SJCRH30 (cell line): ENCODE results near the gene IER5. TPM values are rescaled to one million over a fixed set of nuclear protein-coding genes. Genes with fewer than 3 reads are reported as not detected.

Experiments
- DNase-seq, 2 experiments: peaks; one replicate each; pipeline ENCODE4 v3.0.0-alpha.2; 2015 to 2020
- H3K27ac ChIP-seq: fragments of 250-450 bp; sonication (Bioruptor Pico); 2 replicates; pipeline ENCODE4 v1.5.1; 2020; ENCODE audit warnings: mild to moderate bottlenecking, moderate library complexity
- H3K27me3 ChIP-seq: fragments of 250-450 bp; sonication (Bioruptor Pico); 2 replicates; pipeline ENCODE4 v1.5.1; 2020; ENCODE audit warnings: mild to moderate bottlenecking, moderate library complexity
- H3K36me3 ChIP-seq: fragments of 250-450 bp; sonication (Bioruptor Pico); 2 replicates; pipeline ENCODE4 v1.5.1; 2020; ENCODE audit warnings: mild to moderate bottlenecking, moderate library complexity
- H3K4me1 ChIP-seq: fragments of 250-450 bp; sonication (Bioruptor Pico); 2 replicates; pipeline ENCODE4 v1.5.1; 2020; ENCODE audit warnings: mild to moderate bottlenecking, moderate library complexity
- H3K4me3 ChIP-seq: fragments of 250-450 bp; sonication (Bioruptor Pico); 2 replicates; pipeline ENCODE4 v1.5.1; 2020; ENCODE audit warnings: mild to moderate bottlenecking, moderate library complexity
- H3K9me3 ChIP-seq: fragments of 250-450 bp; sonication (Bioruptor Pico); replicated peaks from 2 replicates; pipeline ENCODE4 v1.5.1; 2020; ENCODE audit warnings: mild to moderate bottlenecking, moderate library complexity
- total RNA-seq: library from RNA; depleted of rRNA; stranded (reverse); fragments of >200 nt; shearing (Covaris generic); gene quantifications from 2 replicates; pipeline ENCODE4 v1.2.3, GENCODE V29; 2014

Gene IER5
- total RNA-seq, 1 experiment from 2014 or later = 31.9 TPM

- no peak for DNase-seq
- no peaks in the 10 kb centered on the region for H3K36me3 ChIP-seq
Observed at GRCh38 chr1:181126289-181126688, 37.8 kb downstream of the IER5 start.

GRCh38 chr1:181126871-181127587, 38.5 kb downstream of the IER5 start:
- Histone ChIP-seq H3K9me3 (no peaks in the 10 kb centered on the region), H3K27ac (no peak overlapping the region), H3K4me1 (peaks cover 11% of the 10 kb centered on the region), H3K36me3 (no peaks in the 10 kb centered on the region), H3K27me3 (no peaks in the 10 kb centered on the region), H3K4me3 (no peak overlapping the region)
- peak; percentile 34 to 61 for DNase-seq

More at GRCh38 chr1:181126289-181126688, 37.8 kb downstream of the IER5 start:
- Histone ChIP-seq H3K27me3 (no peaks in the 10 kb centered on the region), H3K4me3 (no peak overlapping the region), H3K4me1 (peaks cover 11% of the 10 kb centered on the region), H3K27ac (no peak overlapping the region), H3K9me3 (no peaks in the 10 kb centered on the region)

- Histone ChIP-seq H3K4me3 (no peak overlapping the region), H3K27me3 (no peaks in the 10 kb centered on the region), H3K4me1 (peaks cover 11% of the 10 kb centered on the region), H3K36me3 (no peaks in the 10 kb centered on the region), H3K27ac (no peak overlapping the region), H3K9me3 (no peaks in the 10 kb centered on the region)
- no peak for DNase-seq
Observed at GRCh38 chr1:181127898-181128453, 39.5 kb downstream of the IER5 start.

- Histone ChIP-seq H3K36me3 (no peaks in the 10 kb centered on the region), H3K4me3 (no peak overlapping the region), H3K9me3 (no peaks in the 10 kb centered on the region), H3K27ac (no peak overlapping the region), H3K4me1 (peaks cover 11% of the 10 kb centered on the region), H3K27me3 (no peaks in the 10 kb centered on the region)
- peak; percentile 36 to 61 for DNase-seq
Observed at GRCh38 chr1:181128592-181129497, 40.3 kb downstream of the IER5 start.

GRCh38 chr1:181129771-181130606, 41.5 kb downstream of the IER5 start:
- peaks cover 19% of the 10 kb centered on the region for H3K4me1 ChIP-seq

GRCh38 chr1:181131255-181131941, 42.9 kb downstream of the IER5 start:
- no peak overlapping the region for H3K4me3 ChIP-seq
- H3K27me3 ChIP-seq = no peaks in the 10 kb centered on the region
- no peak overlapping the region for H3K27ac ChIP-seq
- H3K36me3 ChIP-seq = no peaks in the 10 kb centered on the region
- no peaks in the 10 kb centered on the region for H3K9me3 ChIP-seq
- DNase-seq = no peak
- H3K4me1 ChIP-seq = peaks cover 30% of the 10 kb centered on the region

More at GRCh38 chr1:181129771-181130606, 41.5 kb downstream of the IER5 start:
- Histone ChIP-seq H3K36me3 (no peaks in the 10 kb centered on the region), H3K27ac (no peak overlapping the region), H3K27me3 (no peaks in the 10 kb centered on the region), H3K4me3 (no peak overlapping the region), H3K9me3 (no peaks in the 10 kb centered on the region)
- no peak for DNase-seq

- DNase-seq = no peak
- no peak overlapping the region for H3K27ac ChIP-seq
- no peaks in the 10 kb centered on the region for H3K9me3 ChIP-seq
- H3K27me3 ChIP-seq = no peaks in the 10 kb centered on the region
- H3K4me1 ChIP-seq = peaks cover 22% of the 10 kb centered on the region
- H3K36me3 ChIP-seq = no peaks in the 10 kb centered on the region
- H3K4me3 ChIP-seq = no peak overlapping the region
Observed at GRCh38 chr1:181133441-181133951, 45.0 kb downstream of the IER5 start.

- no peak for DNase-seq
- H3K4me1 ChIP-seq = peaks cover 20% of the 10 kb centered on the region
- H3K27me3 ChIP-seq = no peaks in the 10 kb centered on the region
- H3K9me3 ChIP-seq = no peaks in the 10 kb centered on the region
- no peaks in the 10 kb centered on the region for H3K36me3 ChIP-seq
- H3K27ac ChIP-seq = no peak overlapping the region
- H3K4me3 ChIP-seq = no peak overlapping the region
Observed at GRCh38 chr1:181133969-181134418, 45.5 kb downstream of the IER5 start.

- no peaks in the 10 kb centered on the region for H3K27me3 ChIP-seq
- DNase-seq = peak; percentile 35 to 48
- H3K9me3 ChIP-seq = no peaks in the 10 kb centered on the region
- no peaks in the 10 kb centered on the region for H3K36me3 ChIP-seq
- H3K27ac ChIP-seq = peak overlapping the region; percentile 40
- H3K4me1 ChIP-seq = peaks cover 19% of the 10 kb centered on the region
- H3K4me3 ChIP-seq = no peak overlapping the region
Observed at GRCh38 chr1:181134543-181135436, 46.3 kb downstream of the IER5 start.

GRCh38 chr1:181135437-181135731, 46.9 kb downstream of the IER5 start:
- Histone ChIP-seq H3K9me3 (no peaks in the 10 kb centered on the region), H3K27me3 (no peaks in the 10 kb centered on the region), H3K27ac (peak overlapping the region; percentile 40), H3K4me3 (no peak overlapping the region), H3K4me1 (peaks cover 19% of the 10 kb centered on the region), H3K36me3 (no peaks in the 10 kb centered on the region)
- peak; percentile 36 to 52 for DNase-seq

- DNase-seq = peak; percentile 46 to 57
- no peak overlapping the region for H3K4me3 ChIP-seq
- no peaks in the 10 kb centered on the region for H3K27me3 ChIP-seq
- H3K36me3 ChIP-seq = no peaks in the 10 kb centered on the region
- H3K4me1 ChIP-seq = peaks cover 19% of the 10 kb centered on the region
- H3K9me3 ChIP-seq = no peaks in the 10 kb centered on the region
- H3K27ac ChIP-seq = peak overlapping the region; percentile 40; the same call in 1 of the 2 replicates
Observed at GRCh38 chr1:181135815-181136737, 47.6 kb downstream of the IER5 start.

- DNase-seq = no peak
- H3K27ac ChIP-seq = no peak overlapping the region
- no peaks in the 10 kb centered on the region for H3K27me3 ChIP-seq
- no peak overlapping the region for H3K4me3 ChIP-seq
- no peaks in the 10 kb centered on the region for H3K9me3 ChIP-seq
- peaks cover 26% of the 10 kb centered on the region for H3K4me1 ChIP-seq
- no peaks in the 10 kb centered on the region for H3K36me3 ChIP-seq
Observed at GRCh38 chr1:181136738-181137122, 48.2 kb downstream of the IER5 start.
